GM23248 (cell line): ENCODE data around the gene EHMT2. TPM values are rescaled to one million over a fixed set of nuclear protein-coding genes. Genes with fewer than 3 reads are reported as not detected.
"Not testable (repeated sequence)": the region's sequence is repeated elsewhere in the genome, so short reads cannot be mapped to it uniquely, and the experiment has no call there.

ENCODE experiments used
- DNase-seq: peaks from one replicate; pipeline ENCODE4 v3.0.0-alpha.2; 2015
- H2AFZ ChIP-seq: fragments of 200-600 bp; sonication (generic); 2 replicates; pipeline ENCODE4 v1.6.1; 2016; ENCODE audit warnings: antibody characterized with exemption
- H3F3A ChIP-seq: fragments of 200-600 bp; sonication (generic); 2 replicates; pipeline ENCODE4 v1.6.1; 2016; ENCODE audit warnings: mild to moderate bottlenecking, antibody characterized with exemption, mixed run types; ENCODE audit not compliant: insufficient read depth
- H3K27ac ChIP-seq: fragments of 200-600 bp; sonication (generic); 2 replicates; pipeline ENCODE4 v1.5.1; 2016; ENCODE audit warnings: mild to moderate bottlenecking
- H3K27me3 ChIP-seq: fragments of 200-600 bp; sonication (generic); replicated peaks from 2 replicates; pipeline ENCODE4 v1.6.1; 2016; ENCODE audit warnings: mild to moderate bottlenecking; ENCODE audit not compliant: insufficient read depth
- H3K36me3 ChIP-seq: fragments of 200-600 bp; sonication (generic); 2 replicates; pipeline ENCODE4 v1.6.1; 2016; ENCODE audit warnings: low read depth, mild to moderate bottlenecking
- H3K4me1 ChIP-seq: fragments of 200-600 bp; sonication (generic); 2 replicates; pipeline ENCODE4 v1.6.1; 2016; ENCODE audit warnings: mild to moderate bottlenecking; ENCODE audit not compliant: insufficient read depth
- H3K4me2 ChIP-seq: fragments of 200-600 bp; sonication (generic); one replicate; pipeline ENCODE4 v1.6.1; 2016; ENCODE audit warnings: mild to moderate bottlenecking; ENCODE audit not compliant: unreplicated experiment
- H3K4me3 ChIP-seq: fragments of 200-600 bp; sonication (generic); 2 replicates; pipeline ENCODE4 v1.5.1; 2016; ENCODE audit warnings: mild to moderate bottlenecking
- H3K79me2 ChIP-seq: fragments of 200-600 bp; sonication (generic); 2 replicates; pipeline ENCODE4 v1.6.1; 2016; ENCODE audit warnings: mild to moderate bottlenecking; ENCODE audit not compliant: insufficient read depth
- H3K9ac ChIP-seq: fragments of 200-600 bp; sonication (generic); 2 replicates; pipeline ENCODE4 v1.6.1; 2016; ENCODE audit warnings: mild to moderate bottlenecking
- H3K9me2 ChIP-seq: fragments of 200-600 bp; sonication (generic); 2 replicates; pipeline ENCODE4 v1.6.1; 2016; ENCODE audit warnings: mixed run types, mild to moderate bottlenecking, moderate library complexity; ENCODE audit not compliant: insufficient read depth
- H3K9me3 ChIP-seq: fragments of 200-600 bp; sonication (generic); one replicate; pipeline ENCODE4 v1.6.1; 2017; ENCODE audit warnings: low read depth
- H4K20me1 ChIP-seq: fragments of 200-600 bp; sonication (generic); 2 replicates; pipeline ENCODE4 v1.6.0; 2016; ENCODE audit not compliant: insufficient read depth
- EZH2 ChIP-seq: fragments of 200-600 bp; sonication (generic); IDR thresholded peaks from 2 replicates; pipeline ENCODE4 v1.6.1; 2018; ENCODE audit warnings: antibody characterized with exemption, mild to moderate bottlenecking; ENCODE audit not compliant: insufficient read depth, poor library complexity, severe bottlenecking
- EZH2phosphoT487 ChIP-seq: fragments of 200-600 bp; sonication (generic); IDR thresholded peaks from 2 replicates; pipeline ENCODE4 v1.6.1; 2018; ENCODE audit warnings: antibody characterized with exemption, moderate library complexity, mild to moderate bottlenecking, low read depth; ENCODE audit not compliant: insufficient read depth
- WGBS, 2 experiments: methylation state at CpG; one replicate each; pipeline ENCODE4 v1.1.6; 2015 to 2017; ENCODE audit warnings: low lambda C conversion rate in 2 of 2, low coverage in 1 of 2; ENCODE audit errors: missing lambda C conversion rate in 2 of 2; 5-methylcytosine and 5-hydroxymethylcytosine counted together
- in situ Hi-C: fragments of 300-500 bp; cut with MboI; formaldehyde crosslinking; loops from 2 replicates; pipeline ENCODE4 v1.15.0; 2020
- polyA plus RNA-seq: library from polyadenylated mRNA; unstranded; fragments of >200 nt; fragmentation: Nextera tagmentation; extraction: Ambion mirVana; gene quantifications from 2 replicates; pipeline ENCODE4 v1.2.1, GENCODE V29; 2016
- total RNA-seq: library from RNA; depleted of rRNA; stranded (reverse); fragments of >200 nt; shearing (Covaris generic); gene quantifications from 2 replicates; pipeline ENCODE4 v1.2.3, GENCODE V29; 2014

The EHMT2 gene
- total and polyA plus RNA-seq, 2 experiments from 2014 or later, result 27.5 to 41.5 TPM

DNA sequence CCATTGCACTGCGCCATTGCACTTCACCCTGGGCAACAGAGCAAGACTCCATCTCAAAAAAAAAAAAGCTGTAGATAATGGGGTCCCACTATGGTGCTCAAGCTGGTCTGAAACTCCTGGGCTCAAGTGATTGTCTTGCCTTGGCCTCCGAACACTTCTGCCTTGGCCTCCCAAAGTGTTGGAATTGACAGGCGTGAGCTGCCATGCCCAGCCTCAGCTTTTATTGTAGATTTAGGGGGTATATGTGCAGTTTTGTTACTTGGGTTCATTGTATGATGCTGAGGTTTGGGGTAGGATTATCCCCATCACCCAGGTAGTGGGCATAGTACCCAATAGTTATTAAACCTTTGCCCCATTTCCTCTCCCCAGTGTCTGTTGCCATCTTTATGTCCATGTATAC is 58.5 kb downstream of the EHMT2 start:
- peak overlapping the region; percentile 96 for H3K9ac ChIP-seq
- no peaks in the 10 kb centered on the region for H3K9me2 ChIP-seq
- TF ChIP-seq EZH2 (no peak), EZH2phosphoT487 (no peak)
- no peak overlapping the region for H2AFZ ChIP-seq
- in situ Hi-C loops, result no loop called here
- H3F3A ChIP-seq, result peaks cover 63% of the 10 kb centered on the region
- peaks cover 51% of the 10 kb centered on the region for H3K36me3 ChIP-seq
- peaks cover 29% of the 10 kb centered on the region for H3K4me1 ChIP-seq
- no peak overlapping the region for H3K4me2 ChIP-seq
- H3K27ac ChIP-seq, result no peak overlapping the region
- H3K79me2 ChIP-seq, result peaks cover 55% of the 10 kb centered on the region
- no peaks in the 10 kb centered on the region for H3K27me3 ChIP-seq
- H3K9me3 ChIP-seq, result no peaks in the 10 kb centered on the region
- WGBS, 2 experiments, result 81 to 90% methylated on average over 3 of the region's 3 CpGs
- DNase-seq, result no peak
- 0 out of 2 replicates have a peak overlapping the region, but pooled peaks have one; percentile 88 for H3K4me3 ChIP-seq
- peaks cover 16% of the 10 kb centered on the region for H4K20me1 ChIP-seq

DNA sequence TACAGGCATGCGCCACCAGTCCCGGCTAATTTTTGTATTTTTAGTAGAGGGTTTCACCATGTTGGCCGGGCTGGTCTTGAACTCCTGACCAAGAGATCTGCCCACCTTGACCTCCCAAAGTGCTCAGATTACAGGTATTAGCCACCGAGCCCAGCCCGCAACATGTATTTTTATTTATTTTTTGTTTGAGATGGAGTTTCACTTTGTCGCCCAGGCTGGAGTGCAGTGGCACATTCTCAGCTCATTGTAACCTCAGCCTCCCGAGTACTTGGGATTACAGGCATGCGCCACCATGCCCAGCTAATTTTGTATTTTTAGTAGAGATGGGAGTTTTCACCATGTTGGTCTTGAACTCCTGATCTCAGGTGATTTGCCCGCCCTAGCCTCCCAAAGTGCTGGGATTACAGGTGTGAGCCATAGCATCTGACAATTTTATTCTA is 59.4 kb downstream of the EHMT2 start:
- Histone ChIP-seq H3K36me3 (peaks cover 51% of the 10 kb centered on the region), H3F3A (peaks cover 63% of the 10 kb centered on the region), H3K4me3 (peak overlapping the region; percentile 88), H3K4me2 (peak overlapping the region; percentile 99), H3K79me2 (peaks cover 63% of the 10 kb centered on the region), H3K4me1 (peaks cover 31% of the 10 kb centered on the region), H4K20me1 (peaks cover 16% of the 10 kb centered on the region), H3K9ac (peak overlapping the region; percentile 96)
- H3K9me2 ChIP-seq, H3K27me3 ChIP-seq, H3K27ac ChIP-seq, H2AFZ ChIP-seq, DNase-seq, H3K9me3 ChIP-seq, in situ Hi-C loops: not testable (repeated sequence)
- 77 to 81% methylated on average over 9 of the region's 9 CpGs for WGBS, 2 experiments

- H3K4me2 ChIP-seq, result peak overlapping the region; percentile 99
- H3K9me2 ChIP-seq, result no peaks in the 10 kb centered on the region
- WGBS, 2 experiments, result 0 to 4% methylated on average over 1 of the region's 1 CpG
- H3K9me3 ChIP-seq, result no peaks in the 10 kb centered on the region
- H3K27ac ChIP-seq, result peak overlapping the region; percentile 93
- no peaks in the 10 kb centered on the region for H3K27me3 ChIP-seq
- peak overlapping the region; percentile 96 for H3K9ac ChIP-seq
- peaks cover 68% of the 10 kb centered on the region for H3K79me2 ChIP-seq
- in situ Hi-C loops, result no loop called here
- H4K20me1 ChIP-seq, result peaks cover 16% of the 10 kb centered on the region
- H3K36me3 ChIP-seq, result peaks cover 51% of the 10 kb centered on the region
- no peak overlapping the region for H2AFZ ChIP-seq
- H3F3A ChIP-seq, result peaks cover 63% of the 10 kb centered on the region
- DNase-seq, result peak; percentile 29
- TF ChIP-seq EZH2phosphoT487, result no peak
- H3K4me1 ChIP-seq, result peaks cover 31% of the 10 kb centered on the region
- peak overlapping the region; percentile 88 for H3K4me3 ChIP-seq
These were observed 60.0 kb downstream of the EHMT2 start for GRCh38 chr6:31837369-31838113.

GRCh38 chr6:31836474-31837368 is 60.8 kb downstream of the EHMT2 start:
- peaks cover 76% of the 10 kb centered on the region for H3K79me2 ChIP-seq

More at GRCh38 chr6:31836474-31837368, 60.8 kb downstream of the EHMT2 start:
- Histone ChIP-seq H3F3A (peaks cover 61% of the 10 kb centered on the region), H3K4me2 (peak overlapping the region; percentile 99), H4K20me1 (peaks cover 16% of the 10 kb centered on the region), H3K27ac (peak overlapping the region; percentile 93), H3K4me3 (peak overlapping the region; percentile 88), H2AFZ (no peak overlapping the region), H3K4me1 (peaks cover 33% of the 10 kb centered on the region), H3K9me3 (no peaks in the 10 kb centered on the region), H3K36me3 (peaks cover 51% of the 10 kb centered on the region), H3K9ac (peak overlapping the region; percentile 96), H3K27me3 (no peaks in the 10 kb centered on the region), H3K9me2 (no peaks in the 10 kb centered on the region)
- DNase-seq, result peak; percentile 74
- TF ChIP-seq EZH2 (no peak), EZH2phosphoT487 (no peak)
- 2% methylated on average over 12 of the region's 12 CpGs for WGBS, 2 experiments
- in situ Hi-C loops, result no loop called here
